Activated naive CD8-positive, alpha-beta T cell treated with anti-CD3 and anti-CD28 coated beads, Interleukin-2, amount 50 U/mL, for 24 hours (primary cell): Measurements from ENCODE around the gene INSR.

ENCODE experiments used
- ATAC-seq: fragments of 150-1000 bp; cut with Tn5 transposase; one replicate; pipeline ENCODE4 v1.10.0; 2021
- DNase-seq: peaks from one replicate; pipeline ENCODE4 v3.0.0; 2021
- H3K27ac Mint-ChIP-seq: one replicate; pipeline ENCODE4 v1.8.0; 2021; ENCODE audit warnings: mild to moderate bottlenecking, mixed read lengths
- H3K27me3 Mint-ChIP-seq: one replicate; pipeline ENCODE4 v1.8.0; 2021; ENCODE audit warnings: mixed read lengths
- H3K36me3 Mint-ChIP-seq: one replicate; pipeline ENCODE4 v1.8.0; 2021; ENCODE audit warnings: low read depth, mixed read lengths
- H3K4me1 Mint-ChIP-seq: one replicate; pipeline ENCODE4 v1.8.0; 2021; ENCODE audit warnings: mixed read lengths
- H3K4me3 Mint-ChIP-seq: one replicate; pipeline ENCODE4 v1.8.0; 2021; ENCODE audit warnings: mild to moderate bottlenecking, moderate library complexity, mixed read lengths
- H3K9me3 Mint-ChIP-seq: one replicate; pipeline ENCODE4 v1.8.0; 2021; ENCODE audit warnings: mixed read lengths

INSR gene

GRCh38 chr19:7293762-7294557, at the start of gene INSR:
INSR (minus strand) TSS chr19:7294414; CDS start chr19:7293891, 523 bp downstream.
- ATAC-seq (peak; percentile 84), DNase-seq (peak; percentile 54)
- H3K4me3 Mint-ChIP-seq, result peak within 1 kb of the TSS; percentile 78
- H3K27me3 Mint-ChIP-seq, result peaks cover 43% of the 10 kb centered on the region
- no peak within 1 kb of the TSS for H3K27ac Mint-ChIP-seq
- peaks cover 12% of the 10 kb centered on the region for H3K4me1 Mint-ChIP-seq
- no peaks in the 10 kb centered on the region for H3K9me3 Mint-ChIP-seq
- H3K36me3 Mint-ChIP-seq, result no peaks in the 10 kb centered on the region

- H3K9me3 Mint-ChIP-seq, result no peaks in the 10 kb centered on the region
- H3K27me3 Mint-ChIP-seq, result no peaks in the 10 kb centered on the region
- H3K36me3 Mint-ChIP-seq, result no peaks in the 10 kb centered on the region
- no peak overlapping the region for H3K4me3 Mint-ChIP-seq
- no peak overlapping the region for H3K27ac Mint-ChIP-seq
- peaks cover 60% of the 10 kb centered on the region for H3K4me1 Mint-ChIP-seq
- ATAC-seq, result no peak
- DNase-seq, result no peak
Observed at GRCh38 chr19:7342143-7342542, 47.9 kb upstream of the INSR start.

GRCh38 chr19:7340959-7341837, 47.0 kb upstream of the INSR start:
- H3K4me1 Mint-ChIP-seq, result peaks cover 60% of the 10 kb centered on the region
- peak; percentile 30 for ATAC-seq
- no peak overlapping the region for H3K4me3 Mint-ChIP-seq

GRCh38 chr19:7337380-7338194, 43.4 kb upstream of the INSR start:
- DNase-seq, result peak; percentile 44
- H3K9me3 Mint-ChIP-seq, result no peaks in the 10 kb centered on the region
- no peaks in the 10 kb centered on the region for H3K27me3 Mint-ChIP-seq
- peaks cover 44% of the 10 kb centered on the region for H3K4me1 Mint-ChIP-seq
- peak overlapping the region; percentile 11 for H3K4me3 Mint-ChIP-seq
- H3K27ac Mint-ChIP-seq, result peak overlapping the region; percentile 67
- peak; percentile 86 for ATAC-seq
- H3K36me3 Mint-ChIP-seq, result no peaks in the 10 kb centered on the region

More at GRCh38 chr19:7340959-7341837, 47.0 kb upstream of the INSR start:
- peak overlapping the region; percentile 49 for H3K27ac Mint-ChIP-seq
- no peaks in the 10 kb centered on the region for H3K36me3 Mint-ChIP-seq
- DNase-seq, result peak; percentile 90
- H3K9me3 Mint-ChIP-seq, result no peaks in the 10 kb centered on the region
- H3K27me3 Mint-ChIP-seq, result no peaks in the 10 kb centered on the region

GRCh38 chr19:7336321-7336973, 42.2 kb upstream of the INSR start:
- H3K9me3 Mint-ChIP-seq, result no peaks in the 10 kb centered on the region
- no peak overlapping the region for H3K4me3 Mint-ChIP-seq
- H3K36me3 Mint-ChIP-seq, result no peaks in the 10 kb centered on the region
- DNase-seq (no peak), ATAC-seq (no peak)
- H3K27ac Mint-ChIP-seq, result no peak overlapping the region
- peaks cover 38% of the 10 kb centered on the region for H3K4me1 Mint-ChIP-seq
- no peaks in the 10 kb centered on the region for H3K27me3 Mint-ChIP-seq

GRCh38 chr19:7333198-7334118, 39.2 kb upstream of the INSR start:
- ATAC-seq, result no peak
- Mint-ChIP-seq H3K4me1 (peaks cover 29% of the 10 kb centered on the region), H3K36me3 (no peaks in the 10 kb centered on the region), H3K27ac (no peak overlapping the region), H3K4me3 (no peak overlapping the region), H3K27me3 (no peaks in the 10 kb centered on the region), H3K9me3 (no peaks in the 10 kb centered on the region)
- no peak for DNase-seq

GRCh38 chr19:7331446-7331845, 37.2 kb upstream of the INSR start:
- no peaks in the 10 kb centered on the region for H3K36me3 Mint-ChIP-seq
- DNase-seq (no peak), ATAC-seq (no peak)
- H3K9me3 Mint-ChIP-seq, result no peaks in the 10 kb centered on the region
- H3K4me3 Mint-ChIP-seq, result no peak overlapping the region
- no peak overlapping the region for H3K27ac Mint-ChIP-seq
- H3K4me1 Mint-ChIP-seq, result peaks cover 12% of the 10 kb centered on the region
- no peaks in the 10 kb centered on the region for H3K27me3 Mint-ChIP-seq

GRCh38 chr19:7328647-7329046, 34.4 kb upstream of the INSR start:
- no peaks in the 10 kb centered on the region for H3K9me3 Mint-ChIP-seq
- DNase-seq (no peak), ATAC-seq (no peak)
- H3K4me1 Mint-ChIP-seq, result peaks cover 5% of the 10 kb centered on the region
- H3K4me3 Mint-ChIP-seq, result no peak overlapping the region
- H3K27ac Mint-ChIP-seq, result no peak overlapping the region
- H3K27me3 Mint-ChIP-seq, result no peaks in the 10 kb centered on the region
- peaks cover 2% of the 10 kb centered on the region for H3K36me3 Mint-ChIP-seq

- Mint-ChIP-seq H3K4me3 (no peak overlapping the region), H3K9me3 (no peaks in the 10 kb centered on the region), H3K27ac (no peak overlapping the region), H3K4me1 (no peaks in the 10 kb centered on the region), H3K27me3 (no peaks in the 10 kb centered on the region), H3K36me3 (peaks cover 2% of the 10 kb centered on the region)
- ATAC-seq, result no peak
- DNase-seq, result no peak
Observed at GRCh38 chr19:7327802-7328201, 33.6 kb upstream of the INSR start.

GRCh38 chr19:7326105-7326877, 32.1 kb upstream of the INSR start:
- Mint-ChIP-seq H3K36me3 (peaks cover 2% of the 10 kb centered on the region), H3K27me3 (no peaks in the 10 kb centered on the region), H3K4me1 (no peaks in the 10 kb centered on the region), H3K9me3 (no peaks in the 10 kb centered on the region), H3K4me3 (no peak overlapping the region), H3K27ac (no peak overlapping the region)
- ATAC-seq (no peak), DNase-seq (peak; percentile 51)

GRCh38 chr19:7318176-7318575, 24.0 kb upstream of the INSR start:
- peaks cover 5% of the 10 kb centered on the region for H3K9me3 Mint-ChIP-seq

GRCh38 chr19:7312816-7313215, 18.6 kb upstream of the INSR start:
- H3K9me3 Mint-ChIP-seq, result no peaks in the 10 kb centered on the region
- no peaks in the 10 kb centered on the region for H3K27me3 Mint-ChIP-seq
- no peaks in the 10 kb centered on the region for H3K4me1 Mint-ChIP-seq
- no peaks in the 10 kb centered on the region for H3K36me3 Mint-ChIP-seq
- no peak for ATAC-seq
- DNase-seq, result no peak
- H3K27ac Mint-ChIP-seq, result no peak overlapping the region
- no peak overlapping the region for H3K4me3 Mint-ChIP-seq

More at GRCh38 chr19:7318176-7318575, 24.0 kb upstream of the INSR start:
- Mint-ChIP-seq H3K36me3 (no peaks in the 10 kb centered on the region), H3K4me3 (no peak overlapping the region), H3K4me1 (no peaks in the 10 kb centered on the region), H3K27ac (no peak overlapping the region), H3K27me3 (no peaks in the 10 kb centered on the region)
- no peak for ATAC-seq
- DNase-seq, result no peak
